GM21825 (cell line): ENCODE results near the gene PPP2R5D.

Experiments
- ATAC-seq: cut with Tn5 transposase; IDR thresholded peaks from one replicate; pipeline ENCODE4 v1.9.1; 2021; ENCODE audit warnings: mild to moderate bottlenecking, moderate library complexity; ENCODE audit not compliant: unreplicated experiment

The PPP2R5D gene

GRCh38 chr6:43053545-43054205, 69.3 kb downstream of the PPP2R5D start, which contains the start of gene CUL7:
CUL7 (minus strand) TSS chr6:43053851; CDS start chr6:43052788, 1,063 bp downstream.
- ATAC-seq: peak; percentile 77

- no peak for ATAC-seq
These were observed 70.0 kb downstream of the PPP2R5D start for GRCh38 chr6:43054206-43054943.

- no peak for ATAC-seq
These were observed 71.6 kb downstream of the PPP2R5D start for GRCh38 chr6:43055966-43056365.

GRCh38 chr6:43058531-43058930, 74.2 kb downstream of the PPP2R5D start:
- ATAC-seq: no peak

GRCh38 chr6:43059168-43060033, 75.0 kb downstream of the PPP2R5D start, which contains the start of the genes KLC4 and MRPL2:
KLC4 (plus strand) TSS chr6:43059631; CDS start chr6:43061336, 1,705 bp downstream.
MRPL2 (minus strand) TSS chr6:43059434; CDS start chr6:43059381, 53 bp downstream.
- ATAC-seq: peak; percentile 78

GRCh38 chr6:43060034-43060754, 75.8 kb downstream of the PPP2R5D start:
- no peak for ATAC-seq

- ATAC-seq: no peak
These were observed 76.6 kb downstream of the PPP2R5D start for GRCh38 chr6:43060755-43061633.

- ATAC-seq: no peak
These were observed 77.5 kb downstream of the PPP2R5D start for GRCh38 chr6:43061861-43062260.
